Measurements from ENCODE around the gene HDAC10. TPM values are rescaled to one million over a fixed set of nuclear protein-coding genes. Genes with fewer than 3 reads are reported as not detected.

The HDAC10 gene
- total RNA-seq, 4 donors from 2014 or later, result 66.8 to 618 (median 142) TPM

GRCh38 chr22:50286275-50286674 is 35.2 kb upstream of the HDAC10 start:
- TF ChIP-seq CTCF (IDR thresholded peaks at IDR 0.05) (no peak), EP300 (IDR thresholded peaks at IDR 0.05; ENCODE audit: low read depth) (no peak), POLR2A (IDR thresholded peaks at IDR 0.05) (no peak), POLR2AphosphoS5 (IDR thresholded peaks at IDR 0.05) (no peak)
- Histone ChIP-seq H3K27me3 (no peaks in the 10 kb centered on the region), H3K27ac (no peak overlapping the region), H3K4me1 (no peaks in the 10 kb centered on the region), H3K4me3 (no peak overlapping the region), H3K9me3 (no peaks in the 10 kb centered on the region), H3K36me3 (peaks cover 0 to 65% (median 23%) of the 10 kb centered on the region in 4 donors)
- in situ Hi-C loops (cut with MboI; ENCODE audit: low pct_ligation_motif_present in 1 of 4, low pct_unique_long_range_greater_than_20kb in 1 of 4, low sequenced_read_pairs in 3 of 4), result no loop called here
- intact Hi-C loops (cut with DNase I; ENCODE audit: low total_unique reads), result no loop called here
- DNase-seq, result no peak
- 64% methylated on average over 16 of the region's 21 CpGs; no CpG with 5 or more reads in 1 of the 2 donors for WGBS, 2 donors (ENCODE audit: low coverage in 1 of 2)

- no peaks in the 10 kb centered on the region for H3K4me1 ChIP-seq
- no peaks in the 10 kb centered on the region for H3K9me3 ChIP-seq
- 91% methylated on average over 32 of the region's 34 CpGs; no CpG with 5 or more reads in 1 of the 2 donors for WGBS, 2 donors (ENCODE audit: low coverage in 1 of 2)
- no peak overlapping the region for H3K27ac ChIP-seq
- no peaks in the 10 kb centered on the region for H3K27me3 ChIP-seq
- intact Hi-C loops (cut with DNase I; ENCODE audit: low total_unique reads), result no loop called here
- DNase-seq, result no peak
- TF ChIP-seq CTCF (IDR thresholded peaks at IDR 0.05) (no peak), POLR2A (IDR thresholded peaks at IDR 0.05) (no peak), POLR2AphosphoS5 (IDR thresholded peaks at IDR 0.05) (no peak), EP300 (IDR thresholded peaks at IDR 0.05; ENCODE audit: low read depth) (no peak)
- H3K36me3 ChIP-seq, result peaks cover 0 to 71% (median 26%) of the 10 kb centered on the region in 4 donors
- no peak overlapping the region for H3K4me3 ChIP-seq
- in situ Hi-C loops (cut with MboI; ENCODE audit: low pct_ligation_motif_present in 1 of 4, low pct_unique_long_range_greater_than_20kb in 1 of 4, low sequenced_read_pairs in 3 of 4), result no loop called here
Measured at GRCh38 chr22:50285568-50286229, 34.6 kb upstream of the HDAC10 start.

- Histone ChIP-seq H3K9me3 (no peaks in the 10 kb centered on the region), H3K27me3 (no peaks in the 10 kb centered on the region), H3K27ac (no peak overlapping the region), H3K4me3 (no peak overlapping the region), H3K36me3 (peaks cover 0 to 75% (median 29%) of the 10 kb centered on the region in 4 donors), H3K4me1 (no peaks in the 10 kb centered on the region)
- intact Hi-C loops (cut with DNase I; ENCODE audit: low total_unique reads) (no loop called here), in situ Hi-C loops (cut with MboI; ENCODE audit: low pct_ligation_motif_present in 1 of 4, low pct_unique_long_range_greater_than_20kb in 1 of 4, low sequenced_read_pairs in 3 of 4) (no loop called here)
- no peak for DNase-seq
- WGBS, 2 donors (ENCODE audit: low coverage in 1 of 2), result 90% methylated on average over 13 of the region's 13 CpGs; no CpG with 5 or more reads in 1 of the 2 donors
- no peak for TF ChIP-seq POLR2AphosphoS5 (IDR thresholded peaks at IDR 0.05)
- TF ChIP-seq POLR2A (IDR thresholded peaks at IDR 0.05), result no peak
- TF ChIP-seq EP300 (IDR thresholded peaks at IDR 0.05; ENCODE audit: low read depth), result no peak
- TF ChIP-seq CTCF (IDR thresholded peaks at IDR 0.05), result no peak
Measured at GRCh38 chr22:50284479-50284878, 33.4 kb upstream of the HDAC10 start.

- DNase-seq, result no peak
- no peak for TF ChIP-seq CTCF (IDR thresholded peaks at IDR 0.05)
- no peak for TF ChIP-seq EP300 (IDR thresholded peaks at IDR 0.05; ENCODE audit: low read depth)
- TF ChIP-seq POLR2A (IDR thresholded peaks at IDR 0.05), result no peak
- no peak for TF ChIP-seq POLR2AphosphoS5 (IDR thresholded peaks at IDR 0.05)
- Histone ChIP-seq H3K9me3 (no peaks in the 10 kb centered on the region), H3K27ac (no peak overlapping the region), H3K27me3 (no peaks in the 10 kb centered on the region), H3K4me3 (no peak overlapping the region), H3K4me1 (no peaks in the 10 kb centered on the region), H3K36me3 (peaks cover 0 to 71% (median 29%) of the 10 kb centered on the region in 4 donors)
- in situ Hi-C loops (cut with MboI; ENCODE audit: low pct_ligation_motif_present in 1 of 4, low pct_unique_long_range_greater_than_20kb in 1 of 4, low sequenced_read_pairs in 3 of 4), result no loop called here
- WGBS, 2 donors (ENCODE audit: low coverage in 1 of 2), result 91% methylated on average over 12 of the region's 30 CpGs; no CpG with 5 or more reads in 1 of the 2 donors
- intact Hi-C loops (cut with DNase I; ENCODE audit: low total_unique reads), result no loop called here
Measured at GRCh38 chr22:50283821-50284220, 32.8 kb upstream of the HDAC10 start.
